Measurements from ENCODE around the gene SBK2.

Gene SBK2

GRCh38 chr19:55553217-55554182 is 16.6 kb upstream of the SBK2 start:
- no peak for DNase-seq

GRCh38 chr19:55552620-55553019 is 15.7 kb upstream of the SBK2 start:
- no peak for DNase-seq

GRCh38 chr19:55552206-55552605 is 15.3 kb upstream of the SBK2 start:
- no peak for DNase-seq

GRCh38 chr19:55550321-55550650 is 13.4 kb upstream of the SBK2 start:
- DNase-seq: no peak

- no peak for DNase-seq
These were observed 12.8 kb upstream of the SBK2 start for GRCh38 chr19:55549500-55550320.

GRCh38 chr19:55546822-55547614 is 10.1 kb upstream of the SBK2 start:
- DNase-seq: no peak

- no peak for DNase-seq
These were observed 9.1 kb upstream of the SBK2 start for GRCh38 chr19:55546011-55546410.

GRCh38 chr19:55545443-55545842 is 8.5 kb upstream of the SBK2 start, which contains the start of gene SBK3:
TSS of gene SBK3 (minus strand) at chr19:55545543. CDS start at chr19:55545543, 0 bp downstream.
- no peak for DNase-seq

- no peak for DNase-seq
These were observed 8.0 kb upstream of the SBK2 start for GRCh38 chr19:55544776-55545439.

GRCh38 chr19:55544014-55544413 is 7.1 kb upstream of the SBK2 start:
- DNase-seq: no peak

- DNase-seq: no peak
These were observed 6.6 kb upstream of the SBK2 start for GRCh38 chr19:55543567-55543966.

GRCh38 chr19:55542292-55542855 is 5.4 kb upstream of the SBK2 start:
- no peak for DNase-seq

- no peak for DNase-seq
These were observed 4.2 kb upstream of the SBK2 start for GRCh38 chr19:55541091-55541490.

- no peak for DNase-seq
These were observed 3.7 kb upstream of the SBK2 start for GRCh38 chr19:55540619-55541018.

GRCh38 chr19:55539090-55539984 is 2.4 kb upstream of the SBK2 start:
- no peak for DNase-seq

GRCh38 chr19:55538132-55538531 is 1.2 kb upstream of the SBK2 start:
- no peak for DNase-seq

- DNase-seq: no peak
These were observed 793 bp upstream of the SBK2 start for GRCh38 chr19:55537741-55538111.

GRCh38 chr19:55536366-55536765 is 567 bp downstream of the SBK2 start:
- no peak for DNase-seq

- no peak for DNase-seq
These were observed 975 bp downstream of the SBK2 start for GRCh38 chr19:55535965-55536350.

- DNase-seq: no peak
These were observed 1.6 kb downstream of the SBK2 start for GRCh38 chr19:55535173-55535964.

Data from activated naive CD4-positive, alpha-beta T cell treated with anti-CD3 and anti-CD28 coated beads, Interleukin-2, amount 50 U/mL, for 16 hours (primary cell).